SJCRH30 (cell line): ENCODE measurements around the gene C1RL. TPM values are rescaled to one million over a fixed set of nuclear protein-coding genes. Genes with fewer than 3 reads are reported as not detected.
"Not testable (repeated sequence)": the region's sequence is repeated elsewhere in the genome, so short reads cannot be mapped to it uniquely, and the experiment has no call there.

ENCODE experiments used
- DNase-seq, 2 experiments: peaks; one replicate each; pipeline ENCODE4 v3.0.0-alpha.2; 2015 to 2020
- H3K27ac ChIP-seq: fragments of 250-450 bp; sonication (Bioruptor Pico); 2 replicates; pipeline ENCODE4 v1.5.1; 2020; ENCODE audit warnings: mild to moderate bottlenecking, moderate library complexity
- H3K27me3 ChIP-seq: fragments of 250-450 bp; sonication (Bioruptor Pico); 2 replicates; pipeline ENCODE4 v1.5.1; 2020; ENCODE audit warnings: mild to moderate bottlenecking, moderate library complexity
- H3K36me3 ChIP-seq: fragments of 250-450 bp; sonication (Bioruptor Pico); 2 replicates; pipeline ENCODE4 v1.5.1; 2020; ENCODE audit warnings: mild to moderate bottlenecking, moderate library complexity
- H3K4me1 ChIP-seq: fragments of 250-450 bp; sonication (Bioruptor Pico); 2 replicates; pipeline ENCODE4 v1.5.1; 2020; ENCODE audit warnings: mild to moderate bottlenecking, moderate library complexity
- H3K4me3 ChIP-seq: fragments of 250-450 bp; sonication (Bioruptor Pico); 2 replicates; pipeline ENCODE4 v1.5.1; 2020; ENCODE audit warnings: mild to moderate bottlenecking, moderate library complexity
- H3K9me3 ChIP-seq: fragments of 250-450 bp; sonication (Bioruptor Pico); replicated peaks from 2 replicates; pipeline ENCODE4 v1.5.1; 2020; ENCODE audit warnings: mild to moderate bottlenecking, moderate library complexity
- total RNA-seq: library from RNA; depleted of rRNA; stranded (reverse); fragments of >200 nt; shearing (Covaris generic); gene quantifications from 2 replicates; pipeline ENCODE4 v1.2.3, GENCODE V29; 2014

C1RL gene
- total RNA-seq, 1 experiment from 2014 or later: 4.7 TPM

GRCh38 chr12:7113389-7113871, 4.4 kb upstream of the C1RL start:
- Histone ChIP-seq H3K36me3 (no peaks in the 10 kb centered on the region; the same call in 1 of the 2 replicates), H3K4me3 (no peak overlapping the region), H3K27ac (no peak overlapping the region), H3K9me3 (no peaks in the 10 kb centered on the region), H3K27me3 (no peaks in the 10 kb centered on the region), H3K4me1 (no peaks in the 10 kb centered on the region)
- DNase-seq: peak; percentile 26 to 68

GRCh38 chr12:7112041-7112440, 3.0 kb upstream of the C1RL start:
- Histone ChIP-seq H3K4me1 (no peaks in the 10 kb centered on the region), H3K27ac (no peak overlapping the region), H3K9me3 (no peaks in the 10 kb centered on the region), H3K4me3 (no peak overlapping the region), H3K27me3 (no peaks in the 10 kb centered on the region), H3K36me3 (no peaks in the 10 kb centered on the region; the same call in 1 of the 2 replicates)
- DNase-seq: no peak

GRCh38 chr12:7110661-7111060, 1.6 kb upstream of the C1RL start:
- Histone ChIP-seq H3K4me1 (no peaks in the 10 kb centered on the region), H3K9me3 (no peaks in the 10 kb centered on the region), H3K27me3 (no peaks in the 10 kb centered on the region), H3K27ac (no peak overlapping the region), H3K4me3 (no peak overlapping the region), H3K36me3 (no peaks in the 10 kb centered on the region)
- no peak for DNase-seq

- no peak overlapping the region for H3K27ac ChIP-seq
Measured at GRCh38 chr12:7109572-7109920, 532 bp upstream of the C1RL start.

GRCh38 chr12:7108003-7108795, 815 bp downstream of the C1RL start:
- Histone ChIP-seq H3K36me3 (no peaks in the 10 kb centered on the region), H3K9me3 (no peaks in the 10 kb centered on the region), H3K27ac (peak overlapping the region; percentile 54), H3K4me1 (no peaks in the 10 kb centered on the region), H3K4me3 (peak overlapping the region; percentile 67), H3K27me3 (no peaks in the 10 kb centered on the region)
- DNase-seq: peak; percentile 81 to 88

More at GRCh38 chr12:7109572-7109920, 532 bp upstream of the C1RL start:
- Histone ChIP-seq H3K36me3 (no peaks in the 10 kb centered on the region), H3K4me3 (peak overlapping the region; percentile 67), H3K4me1 (no peaks in the 10 kb centered on the region), H3K27me3 (no peaks in the 10 kb centered on the region), H3K9me3 (no peaks in the 10 kb centered on the region)
- DNase-seq: no peak

GRCh38 chr12:7107636-7108002, 1.4 kb downstream of the C1RL start:
- peak overlapping the region; percentile 54; the same call in 1 of the 2 replicates for H3K27ac ChIP-seq
- DNase-seq: no peak

GRCh38 chr12:7107181-7107580, 1.8 kb downstream of the C1RL start:
- not testable (repeated sequence) for H3K4me3 ChIP-seq, H3K36me3 ChIP-seq, DNase-seq, H3K27ac ChIP-seq, H3K4me1 ChIP-seq, H3K27me3 ChIP-seq, H3K9me3 ChIP-seq

More at GRCh38 chr12:7107636-7108002, 1.4 kb downstream of the C1RL start:
- Histone ChIP-seq H3K27me3 (no peaks in the 10 kb centered on the region), H3K36me3 (no peaks in the 10 kb centered on the region), H3K4me3 (peak overlapping the region; percentile 67), H3K4me1 (no peaks in the 10 kb centered on the region), H3K9me3 (no peaks in the 10 kb centered on the region)

- no peak overlapping the region for H3K4me3 ChIP-seq
- H3K36me3 ChIP-seq: no peaks in the 10 kb centered on the region
- H3K27ac ChIP-seq: no peak overlapping the region
- no peak for DNase-seq
- H3K4me1 ChIP-seq: no peaks in the 10 kb centered on the region
- H3K27me3 ChIP-seq: no peaks in the 10 kb centered on the region
- H3K9me3 ChIP-seq: no peaks in the 10 kb centered on the region
Measured at GRCh38 chr12:7106082-7106481, 2.9 kb downstream of the C1RL start.

GRCh38 chr12:7103837-7104584, 5.0 kb downstream of the C1RL start:
- Histone ChIP-seq H3K9me3 (no peaks in the 10 kb centered on the region), H3K36me3 (no peaks in the 10 kb centered on the region), H3K4me1 (no peaks in the 10 kb centered on the region), H3K27ac (no peak overlapping the region), H3K4me3 (no peak overlapping the region), H3K27me3 (no peaks in the 10 kb centered on the region)
- no peak for DNase-seq

GRCh38 chr12:7102582-7102981, 6.4 kb downstream of the C1RL start:
- Histone ChIP-seq H3K9me3 (no peaks in the 10 kb centered on the region), H3K27ac (no peak overlapping the region)

GRCh38 chr12:7101694-7102131, 7.3 kb downstream of the C1RL start:
- no peaks in the 10 kb centered on the region for H3K36me3 ChIP-seq
- H3K27me3 ChIP-seq: peaks cover 2% of the 10 kb centered on the region; the same call in 1 of the 2 replicates
- H3K4me3 ChIP-seq: no peak overlapping the region
- H3K27ac ChIP-seq: no peak overlapping the region
- no peak for DNase-seq
- H3K9me3 ChIP-seq: no peaks in the 10 kb centered on the region
- peaks cover 5% of the 10 kb centered on the region; the same call in 1 of the 2 replicates for H3K4me1 ChIP-seq

More at GRCh38 chr12:7102582-7102981, 6.4 kb downstream of the C1RL start:
- no peak for DNase-seq
- no peaks in the 10 kb centered on the region for H3K36me3 ChIP-seq
- no peak overlapping the region for H3K4me3 ChIP-seq
- peaks cover 2% of the 10 kb centered on the region; the same call in 1 of the 2 replicates for H3K4me1 ChIP-seq
- no peaks in the 10 kb centered on the region for H3K27me3 ChIP-seq

GRCh38 chr12:7101047-7101693, 7.8 kb downstream of the C1RL start:
- H3K4me3 ChIP-seq: no peak overlapping the region
- no peaks in the 10 kb centered on the region for H3K9me3 ChIP-seq
- peaks cover 2% of the 10 kb centered on the region; the same call in 1 of the 2 replicates for H3K27me3 ChIP-seq
- DNase-seq: no peak
- no peak overlapping the region for H3K27ac ChIP-seq
- peaks cover 5% of the 10 kb centered on the region; the same call in 1 of the 2 replicates for H3K4me1 ChIP-seq
- H3K36me3 ChIP-seq: no peaks in the 10 kb centered on the region

GRCh38 chr12:7100239-7100638, 8.8 kb downstream of the C1RL start:
- no peak overlapping the region for H3K4me3 ChIP-seq
- H3K36me3 ChIP-seq: no peaks in the 10 kb centered on the region
- peaks cover 5% of the 10 kb centered on the region; the same call in 1 of the 2 replicates for H3K4me1 ChIP-seq
- peaks cover 2% of the 10 kb centered on the region; the same call in 1 of the 2 replicates for H3K27me3 ChIP-seq
- H3K9me3 ChIP-seq: no peaks in the 10 kb centered on the region
- H3K27ac ChIP-seq: no peak overlapping the region
- no peak for DNase-seq

GRCh38 chr12:7099290-7099996, 9.6 kb downstream of the C1RL start:
- peaks cover 5% of the 10 kb centered on the region; the same call in 1 of the 2 replicates for H3K4me1 ChIP-seq
- peaks cover 2% of the 10 kb centered on the region for H3K27me3 ChIP-seq
- no peaks in the 10 kb centered on the region for H3K9me3 ChIP-seq
- H3K4me3 ChIP-seq: no peak overlapping the region
- H3K27ac ChIP-seq: no peak overlapping the region
- no peak for DNase-seq
- no peaks in the 10 kb centered on the region for H3K36me3 ChIP-seq
